Panc1 (cell line): ENCODE measurements around the gene MGAT5. TPM values are rescaled to one million over a fixed set of nuclear protein-coding genes. Genes with fewer than 3 reads are reported as not detected.

Experiments
- ATAC-seq: fragments of 200-7000 bp; cut with Tn5 transposase; 2 replicates; pipeline ENCODE4 v1.9.1; 2020; ENCODE audit warnings: mild to moderate bottlenecking, moderate library complexity
- BruUV-seq: library from RNA; stranded (reverse); fragments of 400-500 nt; replicated peaks from 2 replicates; lab custom pipeline; 2021; lab: Mats Ljungman, UMichigan
- CTCF ChIA-PET: fragments of 300-600 bp; sonication (Branson Sonifier 250); formaldehyde crosslinking; loops from one replicate; lab custom pipeline; 2022; ENCODE audit warnings: antibody characterized with exemption; lab: Charles Lee
- POLR2A ChIA-PET: fragments of 300-600 bp; sonication (Branson Sonifier 250); formaldehyde crosslinking; loops from one replicate; lab custom pipeline; 2022; ENCODE audit warnings: antibody characterized with exemption; lab: Charles Lee
- DNase-seq: peaks from one replicate; pipeline ENCODE4 v3.0.0-alpha.2; 2010; ENCODE audit warnings: low read depth, low spot score
- H3K27ac ChIP-seq: 2 replicates; pipeline ENCODE4 v1.5.1; 2011; ENCODE audit warnings: mild to moderate bottlenecking, low read length, inconsistent platforms
- H3K27me3 ChIP-seq: fragments of 200-500 bp; sonication (Bioruptor generic); 2 replicates; pipeline ENCODE4 v1.6.0; 2014; ENCODE audit warnings: low read length, inconsistent platforms; ENCODE audit not compliant: control insufficient read depth, insufficient read depth
- H3K36me3 ChIP-seq: fragments of 200-500 bp; sonication (Bioruptor generic); 2 replicates; pipeline ENCODE4 v1.5.1; 2014; ENCODE audit warnings: inconsistent platforms, mild to moderate bottlenecking, low read length, moderate library complexity; ENCODE audit not compliant: control insufficient read depth, insufficient read depth
- H3K4me1 ChIP-seq: 2 replicates; pipeline ENCODE4 v1.5.1; 2011; ENCODE audit warnings: inconsistent platforms, mild to moderate bottlenecking, low read length, moderate library complexity; ENCODE audit not compliant: control insufficient read depth, insufficient read depth
- H3K4me3 ChIP-seq, 2 experiments: 2 replicates each; pipeline ENCODE4 v1.5.1; 2011 to 2012; ENCODE audit warnings: low read depth in 2 of 2, low read length in 2 of 2, mild to moderate bottlenecking in 2 of 2, inconsistent platforms in 1 of 2, moderate library complexity in 1 of 2
- H3K9me3 ChIP-seq: fragments of 200-500 bp; sonication (Bioruptor generic); 2 replicates; pipeline ENCODE4 v1.5.1; 2014; ENCODE audit warnings: low read depth, mild to moderate bottlenecking, inconsistent platforms, low read length, moderate library complexity; ENCODE audit not compliant: control insufficient read depth, insufficient read depth
- CTCF ChIP-seq: fragments of 450-650 bp; IDR thresholded peaks from 2 replicates; pipeline ENCODE4 v1.5.1; 2017; ENCODE audit warnings: mild to moderate bottlenecking
- POLR2AphosphoS5 ChIP-seq: IDR thresholded peaks from 2 replicates; pipeline ENCODE4 v1.6.1; 2012; ENCODE audit warnings: mild to moderate bottlenecking, low read depth, low read length, moderate library complexity
- SIN3A ChIP-seq: IDR thresholded peaks from 2 replicates; pipeline ENCODE4 v1.6.1; 2012; ENCODE audit warnings: low read depth, mild to moderate bottlenecking, low read length, moderate library complexity, borderline replicate concordance; ENCODE audit not compliant: insufficient read depth
- TCF7L2 ChIP-seq: IDR thresholded peaks from 2 replicates; pipeline ENCODE4 v1.6.1; 2011; ENCODE audit warnings: mild to moderate bottlenecking, low read depth, low read length, inconsistent platforms
- in situ Hi-C: cut with HindIII; loops from 2 replicates; pipeline ENCODE4 v1.10.0; 2016; ENCODE audit warnings: low sequenced_read_pairs, low pct_unique_long_range_greater_than_20kb
- intact Hi-C: fragments of 100-400 bp; cut with micrococcal nuclease; formaldehyde crosslinking; loops from one replicate; pipeline ENCODE4 v1.10.0; 2022; ENCODE audit not compliant: unreplicated experiment
- total RNA-seq: library from RNA; stranded (reverse); gene quantifications from one replicate; pipeline ENCODE4 v1.2.1, GENCODE V29; 2021; ENCODE audit not compliant: unreplicated experiment
- TF ChIP-seq, protein P1 (sequence below), 2 experiments: IDR thresholded peaks; 2 replicates each; pipeline ENCODE4 v1.6.1; 2011 to 2012; ENCODE audit warnings: low read depth in 2 of 2, control low read depth in 1 of 2, low read length in 1 of 2, mild to moderate bottlenecking in 1 of 2, moderate library complexity in 1 of 2; ENCODE audit not compliant: insufficient read depth in 1 of 2

The MGAT5 gene
- total RNA-seq, 1 experiment from 2014 or later = 22.1 TPM

DNA sequence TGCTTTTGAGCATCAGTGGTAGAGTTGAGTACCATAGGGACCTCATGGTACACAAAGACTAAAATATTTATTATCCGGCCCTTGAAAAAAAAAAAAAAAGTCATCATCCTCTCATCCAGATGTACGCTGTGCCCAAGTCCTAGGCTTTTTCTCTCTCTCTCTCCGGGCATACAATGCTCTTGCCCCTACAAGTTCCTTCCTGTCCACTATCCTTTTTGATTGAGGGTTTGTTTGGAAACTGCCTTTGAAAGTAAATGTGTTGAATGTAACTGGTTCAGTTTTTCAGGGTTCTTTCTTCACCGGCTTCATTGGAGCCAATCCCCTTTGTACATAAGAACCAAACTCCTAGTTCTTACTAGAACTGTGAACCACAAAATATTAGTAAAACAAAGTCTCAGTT, 130.3 kb downstream of the MGAT5 start:
- BruUV-seq = no TSS peak
- Histone ChIP-seq H3K27ac (no peak overlapping the region), H3K4me1 (no peaks in the 10 kb centered on the region), H3K4me3 (no peak overlapping the region), H3K9me3 (no peaks in the 10 kb centered on the region), H3K27me3 (no peaks in the 10 kb centered on the region), H3K36me3 (no peaks in the 10 kb centered on the region)
- DNase-seq (no peak), ATAC-seq (no peak)
- intact Hi-C loops = no loop called here
- in situ Hi-C loops = no loop called here
- ChIA-PET CTCF (no interaction called here), POLR2A (no interaction called here)
- TF ChIP-seq SIN3A = no peak
- no peak for TF ChIP-seq CTCF
- TF ChIP-seq, protein P1, sequence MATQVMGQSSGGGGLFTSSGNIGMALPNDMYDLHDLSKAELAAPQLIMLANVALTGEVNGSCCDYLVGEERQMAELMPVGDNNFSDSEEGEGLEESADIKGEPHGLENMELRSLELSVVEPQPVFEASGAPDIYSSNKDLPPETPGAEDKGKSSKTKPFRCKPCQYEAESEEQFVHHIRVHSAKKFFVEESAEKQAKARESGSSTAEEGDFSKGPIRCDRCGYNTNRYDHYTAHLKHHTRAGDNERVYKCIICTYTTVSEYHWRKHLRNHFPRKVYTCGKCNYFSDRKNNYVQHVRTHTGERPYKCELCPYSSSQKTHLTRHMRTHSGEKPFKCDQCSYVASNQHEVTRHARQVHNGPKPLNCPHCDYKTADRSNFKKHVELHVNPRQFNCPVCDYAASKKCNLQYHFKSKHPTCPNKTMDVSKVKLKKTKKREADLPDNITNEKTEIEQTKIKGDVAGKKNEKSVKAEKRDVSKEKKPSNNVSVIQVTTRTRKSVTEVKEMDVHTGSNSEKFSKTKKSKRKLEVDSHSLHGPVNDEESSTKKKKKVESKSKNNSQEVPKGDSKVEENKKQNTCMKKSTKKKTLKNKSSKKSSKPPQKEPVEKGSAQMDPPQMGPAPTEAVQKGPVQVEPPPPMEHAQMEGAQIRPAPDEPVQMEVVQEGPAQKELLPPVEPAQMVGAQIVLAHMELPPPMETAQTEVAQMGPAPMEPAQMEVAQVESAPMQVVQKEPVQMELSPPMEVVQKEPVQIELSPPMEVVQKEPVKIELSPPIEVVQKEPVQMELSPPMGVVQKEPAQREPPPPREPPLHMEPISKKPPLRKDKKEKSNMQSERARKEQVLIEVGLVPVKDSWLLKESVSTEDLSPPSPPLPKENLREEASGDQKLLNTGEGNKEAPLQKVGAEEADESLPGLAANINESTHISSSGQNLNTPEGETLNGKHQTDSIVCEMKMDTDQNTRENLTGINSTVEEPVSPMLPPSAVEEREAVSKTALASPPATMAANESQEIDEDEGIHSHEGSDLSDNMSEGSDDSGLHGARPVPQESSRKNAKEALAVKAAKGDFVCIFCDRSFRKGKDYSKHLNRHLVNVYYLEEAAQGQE (IDR thresholded peaks at IDR 0.05; ENCODE audit: insufficient read depth in 1 of 2, low read depth in 2 of 2, low read length in 1 of 2) = no peak
- no peak for TF ChIP-seq TCF7L2
- TF ChIP-seq POLR2AphosphoS5 = no peak

- ATAC-seq (no peak), DNase-seq (no peak)
- in situ Hi-C loops (no loop called here), intact Hi-C loops (no loop called here)
- H3K9me3 ChIP-seq = no peaks in the 10 kb centered on the region
- POLR2A ChIA-PET = no interaction called here
- H3K36me3 ChIP-seq = no peaks in the 10 kb centered on the region
- CTCF ChIA-PET = no interaction called here
- no peak for TF ChIP-seq SIN3A
- TF ChIP-seq POLR2AphosphoS5 = no peak
- TF ChIP-seq, protein P1 (IDR thresholded peaks at IDR 0.05; ENCODE audit: insufficient read depth in 1 of 2, low read depth in 2 of 2, low read length in 1 of 2) = no peak
- TF ChIP-seq TCF7L2 = no peak
- no peak for TF ChIP-seq CTCF
- BruUV-seq = no TSS peak
- no peak overlapping the region for H3K27ac ChIP-seq
- H3K4me3 ChIP-seq = no peak overlapping the region
- no peaks in the 10 kb centered on the region for H3K27me3 ChIP-seq
- no peaks in the 10 kb centered on the region for H3K4me1 ChIP-seq
Observed at GRCh38 chr2:134385195-134385594, 131.3 kb downstream of the MGAT5 start.
